Neural cell (in vitro differentiated cells): ENCODE measurements around the gene CACUL1. TPM values are rescaled to one million over a fixed set of nuclear protein-coding genes. Genes with fewer than 3 reads are reported as not detected.

Experiments
- H2AFZ ChIP-seq: fragments of 200-600, 300-800 bp; sonication (generic), shearing (Covaris generic); 2 replicates; pipeline ENCODE4 v1.6.0; 2014; ENCODE audit warnings: low read depth, mild to moderate bottlenecking, antibody characterized with exemption, low read length, moderate library complexity
- H3F3A ChIP-seq: fragments of 200-600 bp; shearing (Covaris generic); 2 replicates; pipeline ENCODE4 v1.6.1; 2016; ENCODE audit warnings: mild to moderate bottlenecking, moderate library complexity, mixed read lengths, antibody characterized with exemption, low read length; ENCODE audit not compliant: insufficient read depth, poor library complexity, severe bottlenecking
- H3K27ac ChIP-seq: fragments of 200-600, 300-800 bp; sonication (generic), shearing (Covaris generic); 2 replicates; pipeline ENCODE4 v1.5.1; 2014; ENCODE audit warnings: mild to moderate bottlenecking, low read length, moderate library complexity
- H3K27me3 ChIP-seq: fragments of 300-800, 200-600 bp; sonication (generic), shearing (Covaris generic); 2 replicates; pipeline ENCODE4 v1.6.0; 2014; ENCODE audit warnings: mild to moderate bottlenecking, low read depth, low read length, moderate library complexity; ENCODE audit not compliant: insufficient read depth
- H3K36me3 ChIP-seq: fragments of 300-800, 200-600 bp; sonication (generic), shearing (Covaris generic); 2 replicates; pipeline ENCODE4 v1.5.1; 2014; ENCODE audit warnings: mild to moderate bottlenecking, antibody characterized with exemption, low read length, moderate library complexity; ENCODE audit not compliant: insufficient read depth
- H3K4me2 ChIP-seq: fragments of 300-800, 200-600 bp; sonication (generic), shearing (Covaris generic); 2 replicates; pipeline ENCODE4 v1.6.0; 2014; ENCODE audit warnings: mild to moderate bottlenecking, low read length
- H3K4me3 ChIP-seq: fragments of 300-800, 200-600 bp; sonication (generic), shearing (Covaris generic); 2 replicates; pipeline ENCODE4 v1.5.1; 2014; ENCODE audit warnings: mild to moderate bottlenecking, low read length, moderate library complexity
- H3K79me2 ChIP-seq: fragments of 200-600 bp; shearing (Covaris generic); replicated peaks from 2 replicates; pipeline ENCODE4 v1.6.0; 2014; ENCODE audit warnings: mild to moderate bottlenecking, low read length, moderate library complexity; ENCODE audit not compliant: insufficient read depth
- H3K9ac ChIP-seq: fragments of 300-800, 200-600 bp; sonication (generic), shearing (Covaris generic); 2 replicates; pipeline ENCODE4 v1.6.1; 2016; ENCODE audit warnings: mild to moderate bottlenecking, low read length, mixed read lengths
- H3K9me2 ChIP-seq: fragments of 200-600 bp; shearing (Covaris generic); 2 replicates; pipeline ENCODE4 v1.6.1; 2016; ENCODE audit warnings: mild to moderate bottlenecking, low read length, mixed read lengths; ENCODE audit not compliant: insufficient read depth
- H3K9me3 ChIP-seq: fragments of 200-600, 300-800 bp; sonication (generic), shearing (Covaris generic); 2 replicates; pipeline ENCODE4 v1.6.1; 2016; ENCODE audit warnings: mild to moderate bottlenecking, mixed run types, low read length, moderate library complexity, mixed read lengths
- H4K20me1 ChIP-seq: fragments of 200-600 bp; shearing (Covaris generic); 2 replicates; pipeline ENCODE4 v1.6.1; 2016; ENCODE audit warnings: mild to moderate bottlenecking, mixed run types; ENCODE audit not compliant: insufficient read depth
- EP300 ChIP-seq: fragments of 450-650 bp; conservative IDR thresholded peaks from 2 replicates; pipeline ENCODE4 v1.6.1; 2014; ENCODE audit warnings: antibody characterized with exemption, mild to moderate bottlenecking, moderate library complexity; ENCODE audit not compliant: poor library complexity, severe bottlenecking
- EZH2 ChIP-seq: fragments of 200-600, 300-800 bp; shearing (Covaris generic), sonication (generic); IDR thresholded peaks from 2 replicates; pipeline ENCODE4 v1.6.1; 2014; ENCODE audit warnings: antibody characterized with exemption, low read length, borderline replicate concordance, mild to moderate bottlenecking; ENCODE audit not compliant: insufficient read depth, poor library complexity, severe bottlenecking
- MXI1 ChIP-seq: fragments of 450-650 bp; conservative IDR thresholded peaks from 2 replicates; pipeline ENCODE4 v1.6.1; 2014; ENCODE audit warnings: antibody characterized with exemption, mild to moderate bottlenecking; ENCODE audit not compliant: poor library complexity, severe bottlenecking
- POLR2AphosphoS5 ChIP-seq: IDR thresholded peaks from 2 replicates; pipeline ENCODE4 v1.6.1; 2012
- RAD21 ChIP-seq: fragments of 450-650 bp; conservative IDR thresholded peaks from 2 replicates; pipeline ENCODE4 v1.6.1; 2014; ENCODE audit warnings: antibody characterized with exemption, mild to moderate bottlenecking, moderate library complexity
- REST ChIP-seq: IDR thresholded peaks from 2 replicates; pipeline ENCODE4 v1.6.1; 2012; ENCODE audit warnings: borderline replicate concordance
- SMC3 ChIP-seq: fragments of 450-650 bp; conservative IDR thresholded peaks from 2 replicates; pipeline ENCODE4 v1.6.1; 2014; ENCODE audit warnings: antibody characterized with exemption, mild to moderate bottlenecking, moderate library complexity; ENCODE audit not compliant: poor library complexity
- TAF1 ChIP-seq: IDR thresholded peaks from 2 replicates; pipeline ENCODE4 v1.6.1; 2012; ENCODE audit warnings: low read depth
- polyA plus RNA-seq: library from polyadenylated mRNA; depleted of rRNA; stranded (reverse); fragments of >200 nt; gene quantifications from 2 replicates; pipeline ENCODE4 v1.2.3, GENCODE V29; 2014
- TF ChIP-seq, protein P1 (sequence below): fragments of 450-650 bp; IDR thresholded peaks from 2 replicates; pipeline ENCODE4 v1.5.1; 2014; ENCODE audit warnings: antibody characterized with exemption, mild to moderate bottlenecking, moderate library complexity; ENCODE audit not compliant: poor library complexity, severe bottlenecking

Gene CACUL1
- polyA plus RNA-seq, 1 donor from 2014 or later = 12.8 TPM

- Histone ChIP-seq H3K27ac (no peak overlapping the region), H3K9me3 (no peaks in the 10 kb centered on the region), H3K4me3 (no peak overlapping the region), H4K20me1 (no peaks in the 10 kb centered on the region), H3K9ac (no peak overlapping the region), H3K9me2 (no peaks in the 10 kb centered on the region), H2AFZ (no peak overlapping the region), H3K79me2 (no peaks in the 10 kb centered on the region), H3F3A (no peaks in the 10 kb centered on the region), H3K36me3 (no peaks in the 10 kb centered on the region), H3K27me3 (no peaks in the 10 kb centered on the region), H3K4me2 (no peak overlapping the region)
- TF ChIP-seq POLR2AphosphoS5 (no peak), REST (no peak), RAD21 (no peak), TAF1 (no peak)
Measured at GRCh38 chr10:118701529-118702323, 53.0 kb downstream of the CACUL1 start.

DNA sequence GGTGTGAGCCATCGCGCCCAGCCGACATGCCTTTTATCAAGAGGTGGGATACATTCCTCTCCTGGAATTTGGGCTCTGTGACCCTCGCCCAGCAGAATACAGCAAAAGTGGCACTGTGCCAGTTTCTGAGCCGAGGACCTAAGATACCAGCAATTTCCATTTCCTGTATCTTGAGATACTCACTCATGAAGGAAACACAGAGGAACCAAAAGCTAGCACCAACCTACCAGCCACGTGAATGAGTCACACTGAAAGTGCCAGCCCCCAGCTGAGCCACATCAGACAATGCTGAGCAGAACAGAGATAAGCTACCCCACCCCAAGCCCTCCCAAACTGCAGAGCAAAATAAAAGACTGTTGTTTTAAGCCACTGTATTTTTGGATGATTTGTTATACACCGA is 56.3 kb downstream of the CACUL1 start:
- Histone ChIP-seq H3K4me3 (no peak overlapping the region), H3K9me3 (no peaks in the 10 kb centered on the region), H4K20me1 (no peaks in the 10 kb centered on the region), H3K79me2 (no peaks in the 10 kb centered on the region), H3F3A (no peaks in the 10 kb centered on the region), H3K36me3 (no peaks in the 10 kb centered on the region), H2AFZ (no peak overlapping the region), H3K27me3 (no peaks in the 10 kb centered on the region), H3K9ac (no peak overlapping the region), H3K9me2 (no peaks in the 10 kb centered on the region), H3K4me2 (no peak overlapping the region), H3K27ac (no peak overlapping the region)
- no peak for TF ChIP-seq REST
- TF ChIP-seq EP300 = no peak
- no peak for TF ChIP-seq POLR2AphosphoS5
- TF ChIP-seq RAD21 = no peak
- TF ChIP-seq TAF1 = no peak

DNA sequence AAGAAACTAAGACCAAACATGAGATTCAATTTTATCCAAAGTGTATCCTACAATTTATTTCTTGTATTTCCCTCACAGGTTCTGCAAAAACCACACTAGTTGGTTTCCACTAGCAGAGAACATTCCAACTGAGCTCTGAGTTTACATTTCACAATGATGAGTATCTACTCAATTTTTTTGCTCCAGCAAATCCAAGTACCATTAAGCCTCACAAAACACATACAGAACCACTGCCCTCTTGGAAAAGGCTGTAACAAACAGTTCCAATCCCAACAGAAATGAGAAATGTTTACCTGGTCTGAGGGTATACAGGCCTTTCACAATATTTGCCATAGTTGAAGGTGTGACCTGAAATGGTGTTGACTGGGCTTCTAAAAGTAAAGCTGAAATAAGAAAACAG is 59.9 kb downstream of the CACUL1 start:
- Histone ChIP-seq H3K36me3 (no peaks in the 10 kb centered on the region), H3K9me2 (no peaks in the 10 kb centered on the region), H3F3A (no peaks in the 10 kb centered on the region), H2AFZ (no peak overlapping the region), H3K4me2 (no peak overlapping the region), H3K9me3 (no peaks in the 10 kb centered on the region), H3K27me3 (no peaks in the 10 kb centered on the region), H4K20me1 (no peaks in the 10 kb centered on the region), H3K27ac (no peak overlapping the region), H3K79me2 (no peaks in the 10 kb centered on the region), H3K4me3 (no peak overlapping the region), H3K9ac (no peak overlapping the region)
- no peak for TF ChIP-seq TAF1
- TF ChIP-seq EZH2 = no peak
- TF ChIP-seq, protein P1, sequence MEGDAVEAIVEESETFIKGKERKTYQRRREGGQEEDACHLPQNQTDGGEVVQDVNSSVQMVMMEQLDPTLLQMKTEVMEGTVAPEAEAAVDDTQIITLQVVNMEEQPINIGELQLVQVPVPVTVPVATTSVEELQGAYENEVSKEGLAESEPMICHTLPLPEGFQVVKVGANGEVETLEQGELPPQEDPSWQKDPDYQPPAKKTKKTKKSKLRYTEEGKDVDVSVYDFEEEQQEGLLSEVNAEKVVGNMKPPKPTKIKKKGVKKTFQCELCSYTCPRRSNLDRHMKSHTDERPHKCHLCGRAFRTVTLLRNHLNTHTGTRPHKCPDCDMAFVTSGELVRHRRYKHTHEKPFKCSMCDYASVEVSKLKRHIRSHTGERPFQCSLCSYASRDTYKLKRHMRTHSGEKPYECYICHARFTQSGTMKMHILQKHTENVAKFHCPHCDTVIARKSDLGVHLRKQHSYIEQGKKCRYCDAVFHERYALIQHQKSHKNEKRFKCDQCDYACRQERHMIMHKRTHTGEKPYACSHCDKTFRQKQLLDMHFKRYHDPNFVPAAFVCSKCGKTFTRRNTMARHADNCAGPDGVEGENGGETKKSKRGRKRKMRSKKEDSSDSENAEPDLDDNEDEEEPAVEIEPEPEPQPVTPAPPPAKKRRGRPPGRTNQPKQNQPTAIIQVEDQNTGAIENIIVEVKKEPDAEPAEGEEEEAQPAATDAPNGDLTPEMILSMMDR = no peak
- no peak for TF ChIP-seq EP300
- TF ChIP-seq SMC3 = no peak
- TF ChIP-seq MXI1 = no peak
- no peak for TF ChIP-seq RAD21
- no peak for TF ChIP-seq POLR2AphosphoS5
